HG02678 (cell line): Measurements from ENCODE around the gene MED22.
"Not testable (repeated sequence)": the region's sequence is repeated elsewhere in the genome, so short reads cannot be mapped to it uniquely, and the experiment has no call there.

Source experiments
- ATAC-seq: cut with Tn5 transposase; IDR thresholded peaks from one replicate; pipeline ENCODE4 v1.9.1; 2021; ENCODE audit warnings: mild to moderate bottlenecking, moderate library complexity; ENCODE audit not compliant: unreplicated experiment

Gene MED22

GRCh38 chr9:133377280-133377679 is 29.3 kb upstream of the MED22 start:
- ATAC-seq: not testable (repeated sequence)

GRCh38 chr9:133375724-133376654 is 28.1 kb upstream of the MED22 start, which contains the start of the genes STKLD1 and SURF4:
TSS of gene STKLD1 (plus strand) at chr9:133376366. CDS start at chr9:133376474, 108 bp downstream.
TSS of gene SURF4 (minus strand) at chr9:133376060. CDS start at chr9:133375969, 91 bp downstream.
- peak; percentile 90 for ATAC-seq

- ATAC-seq: peak; percentile 9
Measured at GRCh38 chr9:133375116-133375723, 27.3 kb upstream of the MED22 start.

- no peak for ATAC-seq
Measured at GRCh38 chr9:133374612-133375115, 26.7 kb upstream of the MED22 start.

GRCh38 chr9:133372144-133372543 is 24.2 kb upstream of the MED22 start:
- no peak for ATAC-seq

- no peak for ATAC-seq
Measured at GRCh38 chr9:133371261-133371711, 23.4 kb upstream of the MED22 start.

GRCh38 chr9:133370685-133371084 is 22.8 kb upstream of the MED22 start:
- no peak for ATAC-seq

GRCh38 chr9:133369933-133370332 is 22.0 kb upstream of the MED22 start:
- no peak for ATAC-seq

GRCh38 chr9:133369422-133369821 is 21.5 kb upstream of the MED22 start:
- no peak for ATAC-seq

- ATAC-seq: no peak
Measured at GRCh38 chr9:133368249-133368881, 20.4 kb upstream of the MED22 start.

GRCh38 chr9:133367778-133368177 is 19.8 kb upstream of the MED22 start:
- ATAC-seq: no peak

GRCh38 chr9:133367221-133367620 is 19.3 kb upstream of the MED22 start:
- no peak for ATAC-seq

GRCh38 chr9:133366435-133366834 is 18.5 kb upstream of the MED22 start:
- ATAC-seq: no peak

GRCh38 chr9:133362359-133363044 is 14.6 kb upstream of the MED22 start:
- no peak for ATAC-seq

- no peak for ATAC-seq
Measured at GRCh38 chr9:133361507-133362092, 13.7 kb upstream of the MED22 start.

GRCh38 chr9:133360400-133361393 is 12.8 kb upstream of the MED22 start:
- ATAC-seq: no peak

- ATAC-seq: no peak
Measured at GRCh38 chr9:133359399-133360175, 11.7 kb upstream of the MED22 start.

GRCh38 chr9:133357656-133358055 is 9.7 kb upstream of the MED22 start:
- no peak for ATAC-seq
